B cell (primary cell): ENCODE results near the gene B4GALT1. TPM values are rescaled to one million over a fixed set of nuclear protein-coding genes. Genes with fewer than 3 reads are reported as not detected.

Experiments used
- ATAC-seq: fragments of 200-7000 bp; cut with Tn5 transposase; one replicate; pipeline ENCODE4 v1.10.0; 2021; ENCODE audit warnings: low read depth, mild to moderate bottlenecking, moderate number of reproducible peaks, moderate library complexity
- CTCF ChIA-PET: fragments of 350-600 bp; sonication (Branson Sonifier 250); formaldehyde crosslinking; loops from one replicate; lab custom pipeline; 2021; ENCODE audit warnings: antibody characterized with exemption, inconsistent platforms; lab: Charles Lee
- POLR2A ChIA-PET: fragments of 350-600 bp; sonication (Branson Sonifier 250); formaldehyde crosslinking; loops from one replicate; lab custom pipeline; 2021; ENCODE audit warnings: antibody characterized with exemption; lab: Charles Lee
- DNase-seq: peaks from one replicate; pipeline ENCODE4 v3.0.0; 2013
- H2AFZ ChIP-seq: 2 replicates; pipeline ENCODE4 v1.6.1; 2012; ENCODE audit warnings: mild to moderate bottlenecking, low read depth, low read length; ENCODE audit not compliant: insufficient read depth, poor library complexity, severe bottlenecking
- H3K27ac ChIP-seq, 2 donors: 1 replicate in 1 of 2; 2 replicates in 1 of 2; pipeline ENCODE4 v1.5.1; 2012 to 2013; ENCODE audit warnings: low read length in 2 of 2, mild to moderate bottlenecking in 2 of 2, moderate library complexity in 1 of 2
- H3K27me3 ChIP-seq, 4 experiments: fragments of 200-600 bp in 1 of 4; sonication (generic) in 1 of 4; replicated peaks in 1 of 4; 1 replicate in 2 of 4; 2 replicates in 2 of 4; pipeline versions ENCODE4 v1.6.1 to v1.7.0; 2013 to 2016; ENCODE audit warnings: low read length in 3 of 4, mild to moderate bottlenecking in 2 of 4, mixed read lengths in 1 of 4, moderate library complexity in 1 of 4; ENCODE audit not compliant: insufficient read depth in 4 of 4, control insufficient read depth in 3 of 4; ENCODE audit errors: control extremely low read depth in 1 of 4
- H3K36me3 ChIP-seq, 2 experiments: replicated peaks in 1 of 2; 1 replicate in 1 of 2; 2 replicates in 1 of 2; pipeline versions ENCODE4 v1.6.1 to v1.7.1; 2013; ENCODE audit warnings: low read length in 1 of 2; ENCODE audit not compliant: insufficient read depth in 2 of 2, control insufficient read depth in 1 of 2; ENCODE audit errors: control extremely low read depth in 1 of 2, extremely low read depth in 1 of 2
- H3K4me1 ChIP-seq, 2 donors: fragments of 200-600 bp in 1 of 2; sonication (generic) in 1 of 2; 1 replicate in 1 of 2; 2 replicates in 1 of 2; pipeline versions ENCODE4 v1.5.1 to v1.6.1; 2013 to 2017; ENCODE audit warnings: low read length in 2 of 2; ENCODE audit not compliant: control insufficient read depth in 2 of 2, insufficient read depth in 2 of 2
- H3K4me2 ChIP-seq: replicated peaks from 2 replicates; pipeline ENCODE3; 2012; ENCODE audit warnings: mild to moderate bottlenecking, low read depth, low read length; ENCODE audit not compliant: poor library complexity, severe bottlenecking
- H3K4me3 ChIP-seq, 5 experiments: fragments of 200-600 bp in 1 of 5; sonication (generic) in 1 of 5; 1 replicate in 3 of 5; 2 replicates in 2 of 5; pipeline versions ENCODE4 v1.5.1 to v1.7.0; 2011 to 2016; ENCODE audit warnings: low read length in 4 of 5, mild to moderate bottlenecking in 4 of 5, low read depth in 2 of 5, control low read depth in 1 of 5, moderate library complexity in 1 of 5; ENCODE audit not compliant: insufficient read depth in 1 of 5; ENCODE audit errors: control extremely low read depth in 1 of 5, extremely low read depth in 1 of 5
- H3K79me2 ChIP-seq: fragments of 200-600 bp; sonication (generic); one replicate; pipeline ENCODE4 v1.6.0; 2016; ENCODE audit warnings: low read length; ENCODE audit not compliant: control insufficient read depth, insufficient read depth
- H3K9ac ChIP-seq: fragments of 200-600 bp; sonication (generic); 2 replicates; pipeline ENCODE4 v1.6.1; 2017; ENCODE audit warnings: mild to moderate bottlenecking, low read length, moderate library complexity
- H3K9me3 ChIP-seq, 3 donors: one replicate each; pipeline versions ENCODE4 v1.6.1 to v1.7.1; 2013; ENCODE audit warnings: low read length in 2 of 3; ENCODE audit not compliant: control insufficient read depth in 2 of 3, insufficient read depth in 1 of 3; ENCODE audit errors: control extremely low read depth in 1 of 3
- H4K20me1 ChIP-seq: 2 replicates; pipeline ENCODE4 v1.6.0; 2012; ENCODE audit warnings: mild to moderate bottlenecking, low read length; ENCODE audit not compliant: insufficient read depth, control insufficient read depth, poor library complexity, severe bottlenecking
- H3K27ac Mint-ChIP-seq: one replicate; pipeline ENCODE4 v1.8.0; 2021; ENCODE audit warnings: mixed read lengths
- H3K27me3 Mint-ChIP-seq: one replicate; pipeline ENCODE4 v1.8.0; 2021; ENCODE audit warnings: mixed read lengths
- H3K4me1 Mint-ChIP-seq: one replicate; pipeline ENCODE4 v1.8.0; 2021; ENCODE audit warnings: mixed read lengths
- H3K4me3 Mint-ChIP-seq: one replicate; pipeline ENCODE4 v1.8.0; 2021; ENCODE audit warnings: mixed read lengths
- H3K9me3 Mint-ChIP-seq: one replicate; pipeline ENCODE4 v1.8.0; 2022; ENCODE audit warnings: mixed read lengths; ENCODE audit not compliant: insufficient read depth
- CTCF ChIP-seq: fragments of 200-600 bp; IDR thresholded peaks from one replicate; pipeline ENCODE4 v1.8.0; 2022; ENCODE audit warnings: antibody characterized with exemption, mild to moderate bottlenecking
- EZH2 ChIP-seq: IDR thresholded peaks from 2 replicates; pipeline ENCODE4 v1.6.1; 2012; ENCODE audit warnings: borderline replicate concordance, low read depth, mild to moderate bottlenecking, moderate library complexity, low read length; ENCODE audit not compliant: insufficient read depth, poor library complexity, severe bottlenecking
- WGBS: methylation state at CpG from one replicate; pipeline ENCODE4 v1.1.5; 2013; ENCODE audit warnings: missing lambda C conversion rate; ENCODE audit not compliant: insufficient coverage; 5-methylcytosine and 5-hydroxymethylcytosine counted together
- intact Hi-C: fragments of 100-400 bp; cut with micrococcal nuclease; formaldehyde crosslinking; loops from one replicate; pipeline ENCODE4 v1.10.0; 2022
- polyA plus RNA-seq: library from polyadenylated mRNA; depleted of rRNA; stranded (reverse); fragments of >200 nt; gene quantifications from 2 replicates; pipeline ENCODE4 v1.2.3, GENCODE V29; 2012
- total RNA-seq, 2 donors: library from RNA; stranded (reverse); fragments of 120-200 nt in 1 of 2; gene quantifications; 1 replicate in 1 of 2; 2 replicates in 1 of 2; pipeline versions ENCODE4 v1.2.3 to v1.2.4, GENCODE V29; 2013 to 2022

Gene B4GALT1
- total and polyA plus RNA-seq, 2 donors (not counting 1 experiment from before 2014, with no cell fraction given), result 49.2 to 201 TPM

GRCh38 chr9:33158843-33159776 lies 8.0 kb downstream of the B4GALT1 start:
- no peak for TF ChIP-seq CTCF
- no peak for TF ChIP-seq EZH2
- intact Hi-C loops, result loop anchor here (1.0 to 2.0 kb wide), 3 partner anchors 8 to 34 kb away; partner anchors contain the start of gene B4GALT1
- Mint-ChIP-seq H3K27ac (peak overlapping the region; percentile 93), H3K27me3 (no peaks in the 10 kb centered on the region), H3K4me3 (peak overlapping the region; percentile 95), H3K9me3 (no peaks in the 10 kb centered on the region), H3K4me1 (peaks cover 96% of the 10 kb centered on the region)
- peak overlapping the region; percentile 92 to 95 for H3K27ac ChIP-seq
- DNase-seq, result peak; percentile 69
- H3K9ac ChIP-seq, result peak overlapping the region; percentile 64
- H3K36me3 ChIP-seq, result peaks cover 0 to 4% of the 10 kb centered on the region in 2 experiments
- WGBS, result 5% methylated on average over 5 of the region's 9 CpGs
- H3K9me3 ChIP-seq, result no peaks in the 10 kb centered on the region
- ChIA-PET POLR2A (interaction anchor here (0.7 to 5.0 kb wide), 10 partner anchors 8 to 131 kb away, joined by 3 to 44 read pairs (median 3); partner anchors contain the start of genes B4GALT1 and NFX1), CTCF (interaction anchor here (0.6 to 3.8 kb wide), 10 partner anchors 8 to 84 kb away, joined by 3 to 23 read pairs (median 6); no protein-coding TSS in a partner anchor)
- no peak overlapping the region for H2AFZ ChIP-seq
- H3K4me1 ChIP-seq, result peaks cover 100% of the 10 kb centered on the region in 2 donors
- ATAC-seq, result peak; percentile 41
- peaks cover 26% of the 10 kb centered on the region for H4K20me1 ChIP-seq
- H3K27me3 ChIP-seq, result no peaks in the 10 kb centered on the region
- peaks cover 100% of the 10 kb centered on the region for H3K79me2 ChIP-seq
- H3K4me2 ChIP-seq, result peak overlapping the region; percentile 95
- H3K4me3 ChIP-seq, result peak overlapping the region; percentile 12 to 59 (median 23)
